Measurements from ENCODE around the gene SIRPD. TPM values are rescaled to one million over a fixed set of nuclear protein-coding genes. Genes with fewer than 3 reads are reported as not detected.

Gene SIRPD
- total RNA-seq, 1 experiment from 2014 or later = 0.18 TPM

GRCh38 chr20:1503564-1504227 is 53.8 kb downstream of the SIRPD start:
- DNase-seq (peak; percentile 98), ATAC-seq (peak; percentile 85)
- Histone ChIP-seq H3K79me2 (ENCODE audit: low read length) (no peaks in the 10 kb centered on the region), H4K20me1 (ENCODE audit: low read length) (no peaks in the 10 kb centered on the region), H2AFZ (ENCODE audit: low read length) (peak overlapping the region; percentile 36; the same call in 1 of the 2 replicates), H3K27me3 (ENCODE audit: low read length) (no peaks in the 10 kb centered on the region), H3K4me3 (ENCODE audit: low read length) (no peak overlapping the region), H3K36me3 (ENCODE audit: low read depth, low read length) (no peaks in the 10 kb centered on the region; the same call in 1 of the 2 replicates), H3F3A (ENCODE audit: low read length, unreplicated experiment) (no peaks in the 10 kb centered on the region), H3K27ac (ENCODE audit: low read length) (peak overlapping the region; percentile 85; the same call in 1 of the 2 replicates), H3K4me2 (ENCODE audit: low read length) (0 out of 2 replicates have a peak overlapping the region, but pooled peaks have one; percentile 8), H3K9me3 (ENCODE audit: low read length) (no peaks in the 10 kb centered on the region; the same call in 1 of the 2 replicates), H3K9ac (ENCODE audit: low read length) (no peak overlapping the region), H3K9me2 (replicated peaks; ENCODE audit: low read length) (no peaks in the 10 kb centered on the region), H3K4me1 (ENCODE audit: insufficient read depth, low read length) (peaks cover 50% of the 10 kb centered on the region)
- POLR2A ChIA-PET (ENCODE audit: unreplicated experiment) = interaction anchor here (0.5 kb wide), 1 partner anchor 917 kb away, joined by 3 read pairs; no protein-coding TSS in a partner anchor
- CTCF ChIA-PET = interaction anchor here (0.5 to 4.1 kb wide), 36 partner anchors 14 to 1827 kb away, joined by 3 to 44 read pairs (median 4); partner anchors contain the start of gene NSFL1C
- intact Hi-C loops (cut with micrococcal nuclease) = loop anchor here (1.0 kb wide), 5 partner anchors 19 to 294 kb away; no protein-coding TSS in a partner anchor
- TF ChIP-seq CTCF (conservative IDR thresholded peaks at IDR 0.05; ENCODE audit: low read depth, low read length) (peak; percentile 100), EZH2phosphoT487 (IDR thresholded peaks at IDR 0.05; ENCODE audit: borderline replicate concordance, low read length) (no peak), EZH2 (IDR thresholded peaks at IDR 0.05; ENCODE audit: low read length, unreplicated experiment) (no peak)
- no TSS peak for BruUV-seq (replicated peaks)

GRCh38 chr20:1500496-1500895 is 57.0 kb downstream of the SIRPD start:
- DNase-seq (no peak), ATAC-seq (no peak)
- Histone ChIP-seq H2AFZ (ENCODE audit: low read length) (no peak overlapping the region), H3F3A (ENCODE audit: low read length, unreplicated experiment) (no peaks in the 10 kb centered on the region), H3K27ac (ENCODE audit: low read length) (no peak overlapping the region), H3K27me3 (ENCODE audit: low read length) (no peaks in the 10 kb centered on the region), H3K9me2 (replicated peaks; ENCODE audit: low read length) (no peaks in the 10 kb centered on the region), H3K36me3 (ENCODE audit: low read depth, low read length) (no peaks in the 10 kb centered on the region; the same call in 1 of the 2 replicates), H3K9me3 (ENCODE audit: low read length) (no peaks in the 10 kb centered on the region; the same call in 1 of the 2 replicates), H3K79me2 (ENCODE audit: low read length) (no peaks in the 10 kb centered on the region), H3K4me2 (ENCODE audit: low read length) (no peak overlapping the region), H4K20me1 (ENCODE audit: low read length) (no peaks in the 10 kb centered on the region), H3K4me1 (ENCODE audit: insufficient read depth, low read length) (peaks cover 25% of the 10 kb centered on the region), H3K4me3 (ENCODE audit: low read length) (no peak overlapping the region), H3K9ac (ENCODE audit: low read length) (no peak overlapping the region)
- ChIA-PET CTCF (interaction anchor here (0.6 kb wide), 1 partner anchor 453 kb away, joined by 4 read pairs; no protein-coding TSS in a partner anchor), POLR2A (ENCODE audit: unreplicated experiment) (no interaction called here)
- TF ChIP-seq CTCF (conservative IDR thresholded peaks at IDR 0.05; ENCODE audit: low read depth, low read length) (no peak), EZH2phosphoT487 (IDR thresholded peaks at IDR 0.05; ENCODE audit: borderline replicate concordance, low read length) (no peak), EZH2 (IDR thresholded peaks at IDR 0.05; ENCODE audit: low read length, unreplicated experiment) (no peak)
- intact Hi-C loops (cut with micrococcal nuclease) = no loop called here
- BruUV-seq (replicated peaks) = no TSS peak
